SK-N-SH (cell line): ENCODE measurements around the gene STARD3NL.
"Not testable (repeated sequence)": the region's sequence is repeated elsewhere in the genome, so short reads cannot be mapped to it uniquely, and the experiment has no call there.

Experiments
- RXRA ChIP-seq: IDR thresholded peaks from 2 replicates; pipeline ENCODE4 v1.4.0; 2012; ENCODE audit warnings: low read depth, mild to moderate bottlenecking, borderline replicate concordance
- TCF12 ChIP-seq: IDR thresholded peaks from 2 replicates; pipeline ENCODE4 v1.4.0; 2012
- TF ChIP-seq, protein P1 (sequence below): IDR thresholded peaks from 2 replicates; pipeline ENCODE4 v1.4.0; 2012; ENCODE audit warnings: low read depth, borderline replicate concordance

GRCh38 chr7:38262026-38262425 is 84.0 kb downstream of the STARD3NL start:
- TF ChIP-seq RXRA, TCF12: not testable (repeated sequence)
- TF ChIP-seq, protein P1, sequence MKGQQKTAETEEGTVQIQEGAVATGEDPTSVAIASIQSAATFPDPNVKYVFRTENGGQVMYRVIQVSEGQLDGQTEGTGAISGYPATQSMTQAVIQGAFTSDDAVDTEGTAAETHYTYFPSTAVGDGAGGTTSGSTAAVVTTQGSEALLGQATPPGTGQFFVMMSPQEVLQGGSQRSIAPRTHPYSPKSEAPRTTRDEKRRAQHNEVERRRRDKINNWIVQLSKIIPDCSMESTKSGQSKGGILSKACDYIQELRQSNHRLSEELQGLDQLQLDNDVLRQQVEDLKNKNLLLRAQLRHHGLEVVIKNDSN: not testable (repeated sequence)
